ENCODE data around the gene ADGRG2. TPM values are rescaled to one million over a fixed set of nuclear protein-coding genes. Genes with fewer than 3 reads are reported as not detected.

The ADGRG2 gene
- total RNA-seq, 3 donors from 2014 or later = 0.66 to 1.3 (median 0.96) TPM

GRCh38 chrX:18964026-18964425 lies 158.2 kb downstream of the ADGRG2 start:
- Histone ChIP-seq H3K36me3 (no peaks in the 10 kb centered on the region), H3K4me3 (no peak overlapping the region), H3K27ac (no peak overlapping the region), H3K27me3 (peaks cover 0 to 7% of the 10 kb centered on the region in 2 donors), H3K4me1 (no peaks in the 10 kb centered on the region), H3K9me3 (no peaks in the 10 kb centered on the region)
- TF ChIP-seq POLR2A (IDR thresholded peaks at IDR 0.05) (no peak), POLR2AphosphoS5 (IDR thresholded peaks at IDR 0.05) (no peak), CTCF (IDR thresholded peaks at IDR 0.05) (no peak)
- intact Hi-C loops (cut with DNase I; ENCODE audit: low total_unique reads) = no loop called here
- no peak for DNase-seq (ENCODE audit: low spot score in 2 of 2)

GRCh38 chrX:18962329-18962728 lies 159.9 kb downstream of the ADGRG2 start:
- H3K27me3 ChIP-seq = peaks cover 0 to 7% of the 10 kb centered on the region in 2 donors
- no peak for TF ChIP-seq POLR2AphosphoS5 (IDR thresholded peaks at IDR 0.05)
- TF ChIP-seq POLR2A (IDR thresholded peaks at IDR 0.05) = no peak
- TF ChIP-seq CTCF (IDR thresholded peaks at IDR 0.05) = no peak
- DNase-seq (ENCODE audit: low spot score in 2 of 2) = no peak

GRCh38 chrX:18961686-18962085 lies 160.6 kb downstream of the ADGRG2 start:
- H3K4me1 ChIP-seq = no peaks in the 10 kb centered on the region
- H3K36me3 ChIP-seq = no peaks in the 10 kb centered on the region
- H3K9me3 ChIP-seq = no peaks in the 10 kb centered on the region
- peaks cover 0 to 7% of the 10 kb centered on the region in 2 donors for H3K27me3 ChIP-seq
- no peak overlapping the region for H3K4me3 ChIP-seq
- DNase-seq (ENCODE audit: low spot score in 2 of 2) = no peak
- intact Hi-C loops (cut with DNase I; ENCODE audit: low total_unique reads) = no loop called here
- H3K27ac ChIP-seq = no peak overlapping the region
- TF ChIP-seq POLR2AphosphoS5 (IDR thresholded peaks at IDR 0.05) = no peak
- no peak for TF ChIP-seq POLR2A (IDR thresholded peaks at IDR 0.05)
- no peak for TF ChIP-seq CTCF (IDR thresholded peaks at IDR 0.05)

More at GRCh38 chrX:18962329-18962728, 159.9 kb downstream of the ADGRG2 start:
- Histone ChIP-seq H3K27ac (no peak overlapping the region), H3K9me3 (no peaks in the 10 kb centered on the region), H3K36me3 (no peaks in the 10 kb centered on the region), H3K4me3 (no peak overlapping the region), H3K4me1 (no peaks in the 10 kb centered on the region)
- intact Hi-C loops (cut with DNase I; ENCODE audit: low total_unique reads) = no loop called here

- H3K4me3 ChIP-seq = no peak overlapping the region
- H3K4me1 ChIP-seq = no peaks in the 10 kb centered on the region
- H3K27me3 ChIP-seq = peaks cover 0 to 3% of the 10 kb centered on the region in 2 donors
- DNase-seq (ENCODE audit: low spot score in 2 of 2) = no peak
- no peak for TF ChIP-seq POLR2A (IDR thresholded peaks at IDR 0.05)
- no peak for TF ChIP-seq POLR2AphosphoS5 (IDR thresholded peaks at IDR 0.05)
- no peak for TF ChIP-seq CTCF (IDR thresholded peaks at IDR 0.05)
- H3K27ac ChIP-seq = no peak overlapping the region
- intact Hi-C loops (cut with DNase I; ENCODE audit: low total_unique reads) = no loop called here
- H3K9me3 ChIP-seq = no peaks in the 10 kb centered on the region
- H3K36me3 ChIP-seq = no peaks in the 10 kb centered on the region
These were observed 165.8 kb downstream of the ADGRG2 start for GRCh38 chrX:18956303-18957032.

GRCh38 chrX:18955676-18956075 lies 166.6 kb downstream of the ADGRG2 start:
- no peak for DNase-seq (ENCODE audit: low spot score in 2 of 2)
- Histone ChIP-seq H3K27ac (no peak overlapping the region), H3K9me3 (no peaks in the 10 kb centered on the region), H3K36me3 (no peaks in the 10 kb centered on the region), H3K27me3 (peaks cover 0 to 3% of the 10 kb centered on the region in 2 donors), H3K4me1 (no peaks in the 10 kb centered on the region), H3K4me3 (no peak overlapping the region)
- TF ChIP-seq POLR2AphosphoS5 (IDR thresholded peaks at IDR 0.05) = no peak
- no peak for TF ChIP-seq POLR2A (IDR thresholded peaks at IDR 0.05)
- TF ChIP-seq CTCF (IDR thresholded peaks at IDR 0.05) = no peak
- intact Hi-C loops (cut with DNase I; ENCODE audit: low total_unique reads) = no loop called here

Measured in breast epithelium (tissue), 4 donors.